ENCODE data around the gene GAS7. TPM values are rescaled to one million over a fixed set of nuclear protein-coding genes. Genes with fewer than 3 reads are reported as not detected.

The GAS7 gene
- total RNA-seq, 1 experiment from 2014 or later = 6.0 TPM

DNA sequence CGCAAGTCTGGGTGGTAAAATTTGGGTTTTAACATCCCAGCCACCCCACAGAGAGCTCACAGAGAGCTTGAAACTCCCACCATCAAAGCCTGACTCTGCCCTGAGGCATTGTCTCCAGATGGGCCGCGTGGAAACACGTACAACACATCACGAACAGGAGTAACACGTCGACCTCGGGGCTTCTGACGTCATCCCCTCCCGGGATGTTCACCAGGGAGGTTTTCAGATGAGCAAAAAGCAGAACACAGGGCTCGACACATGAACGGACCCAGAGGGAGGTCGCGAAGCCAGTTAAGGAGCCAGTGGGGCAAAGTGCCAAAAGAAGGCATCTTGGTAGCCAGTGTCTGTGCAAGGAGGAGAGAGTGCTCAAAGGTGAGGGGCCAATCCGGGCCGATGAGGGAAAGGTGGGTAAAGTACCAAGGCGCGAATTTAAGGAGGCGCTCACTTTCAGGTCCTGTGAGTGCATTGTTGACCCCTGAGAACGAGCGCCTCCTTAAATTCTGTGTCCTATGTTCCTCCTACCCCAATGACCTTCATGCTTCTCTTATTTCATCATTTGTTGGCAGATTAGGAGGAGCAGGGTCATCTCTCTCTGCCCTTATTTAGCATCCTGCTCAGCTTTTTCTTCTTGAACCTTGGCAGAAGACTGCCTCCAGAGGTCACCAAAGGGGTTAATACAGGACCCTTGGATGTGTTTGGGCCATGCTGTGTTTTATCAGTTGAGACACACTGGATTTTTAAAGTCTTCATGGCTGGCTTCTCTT lies 298.9 kb downstream of the GAS7 start:
- Mint-ChIP-seq H3K27ac (no peak overlapping the region; a peak in 1 of 7 replicates), H3K4me1 (peaks cover 5 to 29% of the 10 kb centered on the region in 2 experiments; a peak in 3 of 4 replicates), H3K4me3 (no peak overlapping the region; a peak in 1 of 5 replicates), H3K9me3 (no peaks in the 10 kb centered on the region), H3K27me3 (ENCODE audit: low read depth) (peaks cover 6% of the 10 kb centered on the region), H3K36me3 (ENCODE audit: insufficient read depth in 1 of 3, low read depth in 3 of 3) (no peaks in the 10 kb centered on the region)
- Histone ChIP-seq H3K4me1 (ENCODE audit: insufficient read depth, low read length) (no peaks in the 10 kb centered on the region), H3K14ac (ENCODE audit: insufficient read depth, low read length) (no peak overlapping the region), H4K8ac (replicated peaks; ENCODE audit: insufficient read length, low read depth, low read length) (no peak overlapping the region), H3K4ac (ENCODE audit: low read depth, low read length) (no peak overlapping the region), H4K5ac (ENCODE audit: insufficient read length, low read depth, low read length) (no peak overlapping the region), H3K79me2 (ENCODE audit: insufficient read depth, low read length) (no peaks in the 10 kb centered on the region), H2AFZ (ENCODE audit: low read length) (no peak overlapping the region), H2BK12ac (ENCODE audit: insufficient read length, low read depth, low read length) (no peak overlapping the region), H2AK5ac (ENCODE audit: insufficient read length, low read length) (no peak overlapping the region), H2BK120ac (ENCODE audit: low read depth, low read length, poor library complexity, severe bottlenecking) (no peak overlapping the region), H3K79me1 (ENCODE audit: insufficient read depth, low read depth, low read length, poor library complexity, severe bottlenecking) (no peaks in the 10 kb centered on the region), H3K23ac (ENCODE audit: insufficient read length, low read depth, low read length) (no peak overlapping the region), H4K20me1 (ENCODE audit: control insufficient read depth, insufficient read depth, insufficient read length) (no peaks in the 10 kb centered on the region), H3K27ac (ENCODE audit: insufficient read length, low read depth, low read length) (no peak overlapping the region), H2BK15ac (ENCODE audit: low read depth, low read length) (no peak overlapping the region), H3K27me3 (ENCODE audit: insufficient read depth, low read length) (no peaks in the 10 kb centered on the region; the same call in 1 of the 2 replicates), H3K9me3 (ENCODE audit: control insufficient read depth, low read depth, low read length) (no peaks in the 10 kb centered on the region), H3K18ac (ENCODE audit: insufficient read length, low read depth, low read length) (no peak overlapping the region), H4K91ac (ENCODE audit: insufficient read length, low read depth, low read length) (no peak overlapping the region), H3K56ac (ENCODE audit: insufficient read length, low read depth, low read length) (no peak overlapping the region), H2BK20ac (ENCODE audit: low read depth, low read length, poor library complexity, severe bottlenecking) (no peak overlapping the region), H3K9ac (ENCODE audit: extremely low read depth, insufficient read length, low read length) (no peak overlapping the region), H3K23me2 (ENCODE audit: insufficient read length, low read depth, low read length, poor library complexity, severe bottlenecking) (no peaks in the 10 kb centered on the region), H3T11ph (ENCODE audit: low read length) (no peak overlapping the region), H3K4me2 (ENCODE audit: insufficient read depth, insufficient read length, low read length) (no peak overlapping the region), H2BK5ac (ENCODE audit: insufficient read length, low read length) (no peak overlapping the region)
- no peak for DNase-seq
- TF ChIP-seq, protein P1, sequence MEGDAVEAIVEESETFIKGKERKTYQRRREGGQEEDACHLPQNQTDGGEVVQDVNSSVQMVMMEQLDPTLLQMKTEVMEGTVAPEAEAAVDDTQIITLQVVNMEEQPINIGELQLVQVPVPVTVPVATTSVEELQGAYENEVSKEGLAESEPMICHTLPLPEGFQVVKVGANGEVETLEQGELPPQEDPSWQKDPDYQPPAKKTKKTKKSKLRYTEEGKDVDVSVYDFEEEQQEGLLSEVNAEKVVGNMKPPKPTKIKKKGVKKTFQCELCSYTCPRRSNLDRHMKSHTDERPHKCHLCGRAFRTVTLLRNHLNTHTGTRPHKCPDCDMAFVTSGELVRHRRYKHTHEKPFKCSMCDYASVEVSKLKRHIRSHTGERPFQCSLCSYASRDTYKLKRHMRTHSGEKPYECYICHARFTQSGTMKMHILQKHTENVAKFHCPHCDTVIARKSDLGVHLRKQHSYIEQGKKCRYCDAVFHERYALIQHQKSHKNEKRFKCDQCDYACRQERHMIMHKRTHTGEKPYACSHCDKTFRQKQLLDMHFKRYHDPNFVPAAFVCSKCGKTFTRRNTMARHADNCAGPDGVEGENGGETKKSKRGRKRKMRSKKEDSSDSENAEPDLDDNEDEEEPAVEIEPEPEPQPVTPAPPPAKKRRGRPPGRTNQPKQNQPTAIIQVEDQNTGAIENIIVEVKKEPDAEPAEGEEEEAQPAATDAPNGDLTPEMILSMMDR (conservative IDR thresholded peaks at IDR 0.05) = peak; percentile 13; the same call in 1 of the 3 replicates
- no CpG with 5 or more reads among the region's 21 CpGs for WGBS (ENCODE audit: extremely low coverage, insufficient read length, low lambda C conversion rate)
